GM21515 (cell line): ENCODE data around the gene CDKN1C.

Source experiments
- ATAC-seq: cut with Tn5 transposase; IDR thresholded peaks from one replicate; pipeline ENCODE4 v1.9.1; 2021; ENCODE audit not compliant: unreplicated experiment

CDKN1C gene

DNA sequence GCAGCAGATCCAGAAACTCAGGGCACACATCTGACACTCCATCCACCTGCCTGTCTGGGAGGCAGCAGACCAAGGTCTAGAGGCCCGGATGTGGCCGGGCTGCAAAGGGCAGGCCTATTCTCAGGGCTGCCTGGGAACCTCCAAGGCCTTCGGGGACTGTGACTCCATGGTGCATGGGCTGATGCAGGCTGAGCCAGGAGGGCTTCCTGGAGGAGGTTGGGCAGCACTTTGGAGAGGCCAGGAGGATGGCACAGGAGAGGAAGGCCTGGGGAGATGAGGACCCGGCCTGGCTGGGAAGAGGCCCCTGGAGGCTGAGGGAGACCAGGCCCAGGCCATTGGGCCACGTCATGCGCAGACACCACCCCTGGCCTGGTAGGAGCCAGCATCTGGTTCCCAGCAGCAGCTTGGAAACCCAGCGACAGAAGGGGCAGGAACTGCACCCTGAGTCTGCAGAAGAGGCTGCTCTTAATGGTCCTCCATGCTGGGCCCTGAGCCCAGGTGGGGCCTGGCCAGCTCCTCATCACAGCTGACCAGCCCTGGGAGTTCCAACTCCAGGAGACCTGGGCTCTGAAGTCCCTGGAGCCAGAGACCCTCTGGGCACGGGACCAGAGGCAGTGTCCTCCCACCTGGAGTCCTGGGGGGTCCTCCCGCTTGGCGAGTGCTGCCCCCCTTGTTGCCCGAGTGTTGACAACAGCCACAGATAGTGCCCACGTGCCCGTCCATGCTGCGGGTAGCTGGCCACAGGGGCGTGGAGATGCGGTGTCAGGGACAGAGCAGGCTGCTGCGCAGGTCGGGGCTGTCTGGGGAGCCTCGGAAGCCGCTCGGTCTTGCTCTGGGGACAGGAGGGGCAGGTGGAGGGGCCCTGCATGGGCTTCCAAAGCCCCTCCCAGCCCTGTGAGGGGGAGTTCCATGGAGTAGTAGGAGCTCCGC is 38.1 kb upstream of the CDKN1C start:
- no peak for ATAC-seq

DNA sequence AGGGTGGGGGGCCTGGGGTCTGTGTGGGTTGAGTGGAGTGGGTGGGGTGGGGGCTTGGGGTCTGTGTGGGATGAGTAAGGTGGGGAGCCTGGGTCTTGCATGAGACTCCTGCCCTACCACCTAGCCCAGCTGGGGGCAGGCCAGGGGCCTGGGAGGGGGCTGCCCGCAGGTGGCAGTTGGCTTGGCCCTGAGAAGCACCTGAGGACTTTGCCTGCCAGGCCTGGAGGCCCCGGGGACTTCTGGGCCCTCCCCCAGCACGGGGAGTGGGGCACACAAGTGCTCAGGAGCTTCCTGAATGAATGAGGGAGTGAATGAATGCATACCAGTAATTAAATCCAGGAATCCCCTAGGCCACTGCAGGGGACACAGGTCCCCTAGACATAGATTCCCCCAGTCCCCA is 37.1 kb upstream of the CDKN1C start:
- ATAC-seq: no peak

DNA sequence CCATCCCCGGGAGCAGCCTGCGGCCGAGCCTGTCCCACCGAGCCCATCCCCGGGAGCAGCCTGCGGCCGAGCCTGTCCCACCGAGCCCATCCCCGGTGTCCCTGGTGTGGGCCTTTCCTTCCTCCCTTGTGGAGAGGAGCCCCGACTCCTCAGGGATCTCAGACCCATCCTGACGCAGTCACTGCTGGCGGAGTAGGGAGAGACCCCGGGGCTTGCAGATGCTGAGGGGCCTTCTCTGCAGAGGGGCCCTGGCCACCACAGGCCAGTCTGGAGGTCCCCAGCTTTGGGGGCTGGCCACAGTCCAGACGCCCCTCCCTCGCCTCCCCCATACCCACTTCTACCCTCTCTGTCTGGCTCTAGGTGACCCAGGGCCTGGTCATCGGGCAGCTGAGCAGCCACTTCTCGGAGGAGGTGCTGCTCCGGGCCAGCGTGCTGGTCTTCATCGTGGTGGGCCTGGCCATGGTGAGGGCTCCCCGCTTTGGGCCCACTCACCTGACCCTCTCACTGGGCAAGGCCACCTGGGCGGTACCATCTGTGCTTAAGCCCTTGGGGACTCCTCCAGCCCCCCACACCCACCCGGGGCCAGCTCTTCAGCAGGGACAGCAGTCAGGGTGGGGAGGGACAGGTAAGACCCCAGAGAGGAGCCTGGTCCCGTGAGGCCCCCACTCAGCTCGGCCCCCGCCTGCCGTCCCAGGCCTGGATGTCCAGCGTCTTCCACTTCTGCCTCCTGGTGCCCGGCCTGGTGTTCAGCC is 36.3 kb upstream of the CDKN1C start:
- no peak for ATAC-seq

DNA sequence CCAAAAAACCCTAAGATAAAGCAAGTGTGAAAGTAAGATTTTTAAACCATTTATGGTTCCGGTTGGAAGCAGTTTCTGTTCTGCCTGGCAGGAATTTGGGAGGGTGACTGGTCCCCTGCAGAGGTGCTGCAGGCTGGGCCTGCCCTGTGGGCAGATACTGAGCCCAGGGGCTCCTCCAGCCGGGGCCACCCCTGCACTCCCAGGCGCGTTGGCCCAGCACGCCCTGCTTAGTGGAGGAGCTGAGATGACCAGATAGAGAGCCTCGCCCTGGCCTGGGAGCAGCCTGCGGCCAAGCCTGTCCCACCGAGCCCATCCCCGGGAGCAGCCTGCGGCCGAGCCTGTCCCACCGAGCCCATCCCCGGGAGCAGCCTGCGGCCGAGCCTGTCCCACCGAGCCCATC is 35.7 kb upstream of the CDKN1C start:
- no peak for ATAC-seq

DNA sequence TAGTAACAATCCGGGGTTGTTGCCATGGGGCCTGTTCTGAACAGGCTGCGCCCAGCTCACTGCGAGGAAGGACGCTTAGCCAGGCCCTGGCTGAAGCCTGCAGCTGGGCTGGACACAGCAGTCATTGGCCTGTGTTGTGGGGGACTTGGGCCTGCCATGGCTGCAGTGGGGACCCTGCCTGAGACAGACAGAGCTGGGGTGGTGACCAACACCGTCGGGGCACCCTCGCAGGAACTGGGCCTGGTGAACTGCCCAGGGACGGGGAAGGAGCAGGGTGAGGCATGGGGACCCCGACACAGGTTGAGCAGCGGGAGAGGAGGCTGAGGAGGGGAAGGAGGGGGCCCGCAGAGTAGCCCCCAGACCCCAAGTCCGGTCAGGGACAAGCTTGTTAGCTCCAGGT is 34.8 kb upstream of the CDKN1C start:
- ATAC-seq: no peak

DNA sequence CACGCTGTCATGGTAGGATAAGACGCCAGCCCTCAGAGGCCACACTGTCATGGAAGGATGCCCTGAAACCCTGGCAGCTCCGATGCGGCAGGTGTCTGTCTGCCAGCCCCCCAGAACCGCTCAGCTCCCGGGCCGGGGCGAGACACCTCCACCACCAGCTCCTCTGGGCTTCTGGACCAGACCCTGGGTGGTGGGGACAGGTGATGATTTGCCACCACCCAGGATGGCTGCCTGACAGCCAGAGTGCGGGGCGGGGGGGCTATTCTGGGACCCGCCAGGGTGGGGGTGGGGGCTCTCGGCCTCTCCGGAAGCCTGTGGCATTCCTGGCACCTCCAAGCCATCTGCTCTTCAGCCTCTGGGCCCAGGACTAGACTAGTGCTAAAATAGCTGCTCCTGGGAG is 34.3 kb upstream of the CDKN1C start:
- no peak for ATAC-seq

DNA sequence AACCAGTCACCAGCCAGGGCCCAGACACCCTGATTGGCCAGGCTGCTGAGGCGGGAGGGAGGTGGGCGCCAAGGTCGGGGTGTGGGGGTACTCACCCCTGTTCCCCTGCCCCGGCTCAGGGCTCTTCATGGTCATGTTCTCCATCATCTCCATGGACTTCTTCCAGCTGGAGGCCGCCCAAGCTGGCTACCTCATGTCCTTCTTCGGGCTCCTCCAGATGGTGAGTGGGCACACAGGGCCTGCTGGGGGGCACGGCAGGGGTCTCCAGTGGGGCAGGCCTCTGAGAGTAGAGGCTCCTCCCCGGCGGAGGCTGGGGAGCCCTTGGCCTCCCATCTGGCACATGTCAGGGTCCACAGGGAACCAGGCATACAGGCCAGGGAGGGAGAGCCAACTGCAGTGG is 33.6 kb upstream of the CDKN1C start:
- no peak for ATAC-seq

DNA sequence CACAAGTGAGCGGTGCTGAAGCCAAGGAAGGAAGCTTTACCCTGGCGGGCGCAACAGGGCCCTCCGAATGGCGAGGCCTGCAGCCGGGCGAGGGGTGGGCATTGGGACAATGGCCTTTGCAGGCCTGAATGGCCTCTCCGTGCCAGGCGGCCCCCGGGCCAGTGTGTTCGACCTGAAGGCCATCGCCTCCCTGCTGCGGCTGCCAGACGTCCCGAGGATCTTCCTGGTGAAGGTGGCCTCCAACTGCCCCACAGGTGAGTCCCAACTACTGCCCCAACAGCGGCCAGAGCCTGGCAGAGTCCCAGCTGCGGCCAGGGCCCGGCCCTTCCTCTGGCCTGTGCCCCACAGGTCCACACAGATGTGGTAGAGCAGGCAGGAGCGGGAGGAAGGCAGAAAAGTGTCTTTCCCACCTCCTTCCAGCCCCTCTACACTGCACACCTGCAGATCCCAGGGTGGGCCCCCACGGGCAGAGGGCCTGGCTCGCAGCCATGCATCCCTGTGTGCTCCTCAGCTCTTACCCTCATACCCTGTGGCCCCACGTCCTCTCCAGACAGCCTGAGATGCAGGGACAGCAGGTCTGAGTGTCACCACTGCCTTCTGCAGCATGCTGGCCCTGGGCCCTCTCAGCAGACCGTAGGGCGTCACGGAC is 32.4 kb upstream of the CDKN1C start:
- ATAC-seq: no peak

DNA sequence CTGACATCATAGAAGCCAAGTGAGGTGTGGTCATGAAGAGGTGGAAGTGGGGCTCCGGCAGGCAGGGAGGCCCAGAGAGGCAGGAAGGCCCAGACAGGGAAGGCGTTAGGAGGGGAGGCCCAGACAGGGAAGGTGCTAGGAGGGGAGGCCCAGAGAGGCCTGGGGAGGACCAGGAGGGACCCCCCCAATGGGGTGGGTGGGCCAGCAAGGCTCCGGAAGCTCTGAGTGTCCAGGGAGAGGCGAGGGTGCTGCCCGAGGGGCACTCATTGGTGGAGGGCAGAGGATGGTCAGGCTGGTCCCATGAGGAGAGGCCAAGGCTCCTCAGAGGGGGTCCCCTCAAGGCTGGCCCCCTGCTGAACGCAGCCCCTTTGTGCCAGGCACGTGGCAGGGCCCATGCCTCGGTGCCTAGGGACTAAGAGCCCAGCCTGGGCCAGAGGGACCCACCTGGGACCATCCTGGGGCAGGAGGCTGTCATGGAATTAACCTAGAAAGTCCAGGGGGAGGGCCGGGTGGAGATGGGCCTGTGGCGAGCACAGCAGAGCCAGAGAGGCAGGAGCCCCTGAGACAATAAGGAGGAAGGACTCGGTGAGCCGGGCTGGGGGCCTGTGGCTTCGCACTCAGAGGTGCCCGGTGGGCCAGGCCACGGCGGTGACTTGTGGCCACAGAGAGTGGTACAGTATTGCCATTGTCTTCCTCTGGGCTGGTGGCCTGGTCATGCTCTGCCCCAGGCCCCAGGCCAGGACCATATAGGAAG is 31.5 kb upstream of the CDKN1C start:
- ATAC-seq: no peak

DNA sequence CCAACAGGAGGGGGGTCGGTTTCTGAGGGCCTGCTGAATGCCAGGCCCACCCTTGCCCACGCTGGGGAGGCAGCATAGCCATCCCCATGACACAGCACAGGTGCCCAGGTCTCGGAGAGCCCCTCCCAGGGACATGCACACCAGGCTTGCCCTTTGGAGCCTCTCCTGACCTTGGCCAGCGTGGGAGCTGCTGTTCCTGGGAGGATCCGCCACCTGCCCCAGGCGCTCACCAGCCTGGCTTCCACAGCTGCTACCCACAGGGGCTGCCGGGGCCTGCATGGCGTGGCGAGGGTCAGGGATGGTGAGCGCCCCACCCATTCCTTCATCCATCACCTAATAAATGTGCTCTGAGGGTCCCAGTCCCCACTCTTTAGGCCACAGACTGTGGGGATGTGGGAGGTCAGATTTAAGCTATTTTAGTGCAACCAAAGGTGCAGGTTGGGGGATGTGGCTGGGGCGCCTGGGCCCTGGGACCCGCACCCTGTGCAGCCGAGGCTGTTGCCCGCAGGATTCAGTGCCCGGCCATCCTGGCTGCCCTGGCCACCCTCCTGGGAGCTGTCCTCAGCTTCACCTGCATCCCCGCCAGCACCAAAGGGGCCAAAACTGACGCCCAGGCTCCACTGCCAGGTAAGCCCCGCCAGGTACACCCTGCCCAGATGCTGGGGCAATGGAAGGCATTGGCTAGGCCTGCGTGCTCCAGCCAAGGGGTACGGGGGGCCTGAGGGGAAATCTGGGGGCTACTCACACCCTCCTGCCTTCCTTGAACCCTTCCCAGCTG is 30.7 kb upstream of the CDKN1C start:
- ATAC-seq: no peak

DNA sequence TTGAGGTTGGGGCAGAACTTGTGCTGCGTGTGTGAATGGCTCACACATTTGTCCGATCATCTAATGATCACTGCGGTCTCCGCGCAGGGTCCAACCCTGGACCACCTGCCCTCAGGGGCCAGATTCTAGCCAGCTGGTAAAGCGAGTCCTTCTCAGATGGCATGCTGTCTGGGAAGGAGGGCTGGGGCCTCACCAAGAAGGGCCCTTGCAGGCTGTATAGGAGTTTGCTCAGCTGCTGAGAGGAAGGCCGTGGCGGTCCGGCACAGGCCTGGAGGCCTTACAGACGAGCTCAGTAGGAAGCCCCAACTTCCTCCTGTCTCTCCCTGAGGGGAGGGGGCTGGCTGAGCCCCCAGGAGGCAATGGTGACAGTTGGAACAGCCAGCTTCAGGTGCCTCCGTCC is 29.9 kb upstream of the CDKN1C start:
- no peak for ATAC-seq

DNA sequence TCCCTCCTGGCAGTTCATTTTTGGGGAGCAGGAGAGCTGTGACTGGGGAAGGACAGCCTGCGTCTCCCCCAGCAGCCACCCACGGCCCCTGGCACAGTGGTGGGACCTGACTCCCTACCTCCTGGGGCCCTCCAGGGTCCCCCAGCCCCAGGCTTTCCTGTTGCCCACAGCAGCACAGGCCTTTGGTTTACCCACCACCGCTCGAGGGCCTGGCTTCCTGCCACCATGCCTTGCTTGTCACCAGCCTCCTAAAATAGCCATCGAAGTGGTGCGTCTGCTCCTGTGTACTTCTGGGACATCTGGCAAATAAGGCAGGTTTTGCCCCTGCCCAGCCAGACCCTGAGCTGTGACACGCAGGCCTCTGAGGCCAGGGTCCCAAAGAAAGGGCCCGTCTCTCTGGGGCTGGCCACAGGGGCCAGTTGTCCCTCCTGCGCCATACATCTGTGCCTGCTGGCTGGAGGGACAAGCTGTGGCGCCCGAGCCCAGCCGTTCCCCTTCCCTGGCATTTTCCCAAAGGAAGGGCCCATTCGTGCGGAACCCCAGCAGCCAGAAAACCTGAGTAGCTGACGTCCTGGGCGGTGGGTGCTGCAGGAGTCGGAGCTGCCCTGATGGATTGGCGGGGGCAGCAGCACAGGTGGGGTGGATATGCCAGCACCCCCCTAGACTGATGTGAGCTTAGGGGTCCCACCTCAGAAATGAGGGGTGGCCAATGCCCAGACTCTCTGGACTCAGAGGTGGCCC is 29.1 kb upstream of the CDKN1C start:
- ATAC-seq: no peak

DNA sequence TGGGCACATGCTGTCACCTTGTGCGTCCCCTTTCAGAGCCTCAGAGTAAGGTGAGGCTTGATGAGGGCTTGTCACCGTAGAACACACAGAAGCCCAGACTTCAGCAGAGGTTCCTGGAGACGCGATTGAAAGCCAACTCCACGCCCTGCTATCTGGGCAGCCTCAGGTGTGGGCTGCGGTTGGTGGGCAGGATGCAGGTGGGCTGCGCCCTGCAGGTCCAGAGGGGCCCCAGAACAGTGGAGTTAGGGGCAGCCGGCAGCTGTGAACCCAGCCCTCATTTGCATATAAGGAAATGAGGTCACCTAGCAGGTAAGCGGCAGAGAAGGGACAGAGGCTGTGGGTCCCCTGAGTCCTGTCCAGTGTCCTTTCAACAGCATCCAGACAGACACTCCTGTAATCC is 28.2 kb upstream of the CDKN1C start:
- no peak for ATAC-seq

DNA sequence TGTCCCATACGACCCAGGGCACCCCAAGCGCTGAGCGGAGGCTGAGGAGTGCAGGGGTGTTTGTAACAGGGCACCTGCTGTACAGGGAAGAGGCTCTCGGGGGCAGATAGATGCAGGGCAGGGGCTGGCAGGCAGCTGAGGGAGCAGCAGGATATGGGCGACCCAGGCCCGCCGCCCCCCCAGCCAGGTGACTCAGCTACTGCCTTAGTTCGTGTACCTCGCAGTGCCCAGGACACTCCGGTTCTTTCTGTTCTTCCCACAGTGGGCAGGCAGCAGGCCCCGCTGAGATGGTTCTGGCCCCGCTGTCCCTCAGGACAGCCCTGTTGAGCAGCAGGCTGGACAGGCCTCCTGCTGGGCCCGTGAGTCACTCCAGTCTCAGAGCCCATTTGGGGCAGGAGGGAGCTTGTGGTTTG is 27.4 kb upstream of the CDKN1C start:
- ATAC-seq: no peak

DNA sequence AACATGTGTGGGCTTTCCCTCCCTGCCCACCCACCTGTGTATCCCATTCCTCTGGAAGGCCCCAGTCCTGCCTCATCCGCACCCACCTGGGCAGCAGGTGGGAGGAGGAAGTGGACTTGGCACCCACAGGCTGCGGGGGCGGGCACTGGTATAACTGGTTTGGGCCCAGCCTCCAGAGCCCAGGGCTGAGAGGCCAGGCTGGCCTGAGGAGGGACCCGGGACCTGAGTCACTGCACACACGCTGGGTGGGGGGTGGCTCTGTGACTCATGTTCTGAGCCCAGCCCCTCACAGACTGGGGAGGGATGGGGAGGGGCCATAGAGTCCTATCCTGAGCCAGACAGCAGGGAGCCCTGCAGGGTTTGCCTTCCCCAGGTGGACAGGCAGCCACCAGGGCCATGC is 26.9 kb upstream of the CDKN1C start:
- ATAC-seq: no peak

DNA sequence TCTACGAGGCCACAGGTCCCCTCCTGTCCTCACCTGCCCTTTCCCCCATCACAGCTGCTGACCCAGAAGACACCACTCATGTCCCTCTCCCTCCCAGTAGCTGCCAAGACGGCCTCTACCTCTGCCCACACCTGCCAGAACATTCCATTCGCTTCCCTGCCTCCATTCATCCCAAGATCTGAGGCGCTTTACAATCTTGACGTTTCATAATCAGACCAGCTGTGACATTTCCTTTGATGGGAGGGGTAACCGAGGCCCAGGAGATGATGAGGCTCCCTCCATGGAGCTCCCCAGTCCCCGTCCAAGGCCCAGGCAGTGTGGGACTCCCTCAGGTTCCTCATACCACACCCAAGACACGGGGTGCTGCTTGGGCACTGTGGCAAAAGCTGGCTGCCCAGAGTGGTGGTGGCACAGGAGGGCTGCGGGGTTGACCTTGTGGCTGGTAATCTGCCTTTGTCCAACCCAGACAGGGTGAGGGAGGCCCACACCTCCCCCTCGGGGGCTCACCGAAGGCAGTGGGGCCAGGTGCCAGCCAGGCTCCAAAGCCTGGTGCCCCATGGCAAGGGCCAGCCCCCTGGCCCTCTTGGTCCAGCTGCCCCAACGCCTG is 26.3 kb upstream of the CDKN1C start:
- ATAC-seq: no peak

DNA sequence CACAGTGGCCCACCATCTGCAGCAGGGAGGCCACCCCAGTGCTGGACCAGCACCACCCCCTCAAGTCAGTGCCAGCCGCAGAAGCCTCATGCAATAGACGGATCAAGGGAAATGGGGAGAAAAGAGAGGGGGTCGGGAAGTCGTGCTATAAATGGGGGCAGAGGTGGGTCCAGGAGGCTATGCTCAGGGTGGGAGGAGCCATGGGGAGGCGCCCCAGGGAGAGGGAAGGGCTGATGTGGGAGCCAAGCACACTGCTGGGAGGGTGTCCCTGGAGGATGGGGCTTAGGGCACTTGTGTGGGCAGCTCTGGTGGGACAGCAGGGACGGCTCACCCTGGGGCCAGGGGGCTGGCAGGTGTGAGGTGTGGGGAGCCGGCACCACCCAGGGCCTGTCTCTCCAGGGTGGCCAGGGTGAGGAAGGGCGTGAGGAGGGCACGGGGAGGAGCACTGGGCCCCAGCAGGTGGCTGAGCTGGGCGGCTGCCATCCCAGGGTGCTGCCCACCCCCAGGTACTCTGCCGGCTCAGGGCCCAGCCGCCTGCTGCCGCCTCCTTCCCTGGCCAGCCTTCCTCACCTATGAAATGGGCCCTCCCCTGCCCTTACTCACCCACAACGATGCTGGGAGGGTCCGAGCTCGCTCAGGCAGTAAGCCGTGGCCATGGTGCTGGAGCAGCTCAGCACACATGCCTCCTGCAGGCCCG is 25.7 kb upstream of the CDKN1C start:
- no peak for ATAC-seq

DNA sequence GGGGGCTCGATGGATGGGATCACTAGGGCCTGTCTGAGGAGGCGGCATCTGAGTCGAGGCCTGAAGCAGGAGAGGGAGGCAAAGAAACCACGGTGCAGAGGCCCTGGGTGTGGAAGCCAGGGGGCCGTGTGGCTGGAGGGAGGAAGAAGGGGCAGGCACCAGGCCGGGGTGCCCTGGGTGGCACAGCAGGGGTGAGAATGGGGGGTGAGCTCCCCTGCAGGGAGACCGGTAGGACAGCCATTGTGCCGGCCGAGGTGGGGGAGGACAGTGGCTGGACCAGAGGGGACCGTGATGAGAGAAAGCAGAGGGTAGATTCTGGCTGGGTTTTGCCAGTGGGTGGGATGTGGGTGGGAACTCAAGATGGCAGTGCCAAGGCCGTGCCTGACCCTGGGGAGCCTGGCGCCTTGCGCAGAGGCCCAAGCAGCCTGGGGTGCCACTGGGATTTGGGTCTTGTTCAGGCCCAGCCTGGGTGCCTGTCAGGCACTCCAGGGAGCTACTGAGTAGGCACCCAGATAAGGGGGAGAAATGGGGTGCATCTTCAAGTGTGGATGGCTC is 24.9 kb upstream of the CDKN1C start:
- ATAC-seq: no peak
